Lower leg skin (tissue), 4 donors: ENCODE results near the gene PMFBP1. TPM values are rescaled to one million over a fixed set of nuclear protein-coding genes. Genes with fewer than 3 reads are reported as not detected.
A peak's percentile ranks its signal among the peaks of the same experiment; 100 is the strongest.

Experiments
- DNase-seq, 2 donors: peaks; one replicate each; pipeline ENCODE4 v3.0.0-alpha.2; 2019; ENCODE audit warnings: low spot score in 2 of 2
- H3K4me3 ChIP-seq: fragments of 200-600 bp; sonication (generic); 2 replicates; pipeline ENCODE4 v1.5.1; 2017; ENCODE audit warnings: mild to moderate bottlenecking, low read depth; ENCODE audit not compliant: poor library complexity, severe bottlenecking
- CTCF ChIP-seq, 3 donors: fragments of 450-650 bp; IDR thresholded peaks; one replicate each; pipeline ENCODE4 v1.5.1; 2016; ENCODE audit warnings: antibody characterized with exemption in 3 of 3, mild to moderate bottlenecking in 3 of 3, moderate library complexity in 2 of 3
- POLR2A ChIP-seq, 2 donors: fragments of 450-650 bp; IDR thresholded peaks; one replicate each; pipeline ENCODE4 v1.6.1; 2016 to 2017; ENCODE audit warnings: antibody characterized with exemption in 2 of 2, mild to moderate bottlenecking in 1 of 2, moderate library complexity in 1 of 2
- WGBS, 2 donors: methylation state at CpG; one replicate each; pipeline ENCODE4 v1.1.5; 2018; 5-methylcytosine and 5-hydroxymethylcytosine counted together
- intact Hi-C: fragments of 100-400 bp; cut with DNase I; formaldehyde crosslinking; loops from one replicate; pipeline ENCODE4 v1.15.0; 2023; ENCODE audit warnings: low total_unique reads
- total RNA-seq, 4 donors: library from RNA; depleted of rRNA; stranded (reverse); fragments of >200 nt; gene quantifications; one replicate each; pipeline ENCODE4 v1.1.0, GENCODE V29; 2016

Gene PMFBP1
- total RNA-seq: 1 to 10 TPM in 2 of 4 donors, under 1 TPM in 2; 0.17 to 2.9 (median 1.0) TPM

GRCh38 chr16:72172105-72173034 lies at the start of gene PMFBP1:
TSS of gene PMFBP1 (minus strand) at chr16:72172155. CDS start at chr16:72171208, 947 bp downstream.
- no peak within 1 kb of the TSS for H3K4me3 ChIP-seq
- peak in 1 of 2 donors; percentile 57 for DNase-seq
- 71 to 74% methylated on average over 11 of the region's 11 CpGs for WGBS, 2 donors
- intact Hi-C loops: no loop called here
- TF ChIP-seq CTCF (IDR thresholded peaks at IDR 0.05) (no peak), POLR2A (IDR thresholded peaks at IDR 0.05) (no peak)

- WGBS, 2 donors: 55 to 60% methylated on average over 5 of the region's 5 CpGs
- DNase-seq: no peak
- no peak overlapping the region for H3K4me3 ChIP-seq
- TF ChIP-seq POLR2A (IDR thresholded peaks at IDR 0.05) (no peak), CTCF (IDR thresholded peaks at IDR 0.05) (no peak)
- intact Hi-C loops: no loop called here
Measured at GRCh38 chr16:72221630-72222024, 49.7 kb upstream of the PMFBP1 start.

GRCh38 chr16:72220875-72221629 lies 49.1 kb upstream of the PMFBP1 start:
- H3K4me3 ChIP-seq: no peak overlapping the region
- no peak for DNase-seq
- TF ChIP-seq CTCF (IDR thresholded peaks at IDR 0.05): no peak
- TF ChIP-seq POLR2A (IDR thresholded peaks at IDR 0.05): no peak
- 43 to 56% methylated on average over 10 of the region's 10 CpGs for WGBS, 2 donors
- intact Hi-C loops: no loop called here

- WGBS, 2 donors: 85 to 92% methylated on average over 8 of the region's 8 CpGs
- no peak overlapping the region for H3K4me3 ChIP-seq
- TF ChIP-seq CTCF (IDR thresholded peaks at IDR 0.05) (no peak), POLR2A (IDR thresholded peaks at IDR 0.05) (no peak)
- intact Hi-C loops: no loop called here
- DNase-seq: no peak
Measured at GRCh38 chr16:72219282-72219681, 47.3 kb upstream of the PMFBP1 start.

- TF ChIP-seq POLR2A (IDR thresholded peaks at IDR 0.05) (no peak), CTCF (IDR thresholded peaks at IDR 0.05) (no peak)
- DNase-seq: no peak
- H3K4me3 ChIP-seq: no peak overlapping the region
- 78 to 86% methylated on average over 6 of the region's 6 CpGs for WGBS, 2 donors
- intact Hi-C loops: no loop called here
Measured at GRCh38 chr16:72216767-72217166, 44.8 kb upstream of the PMFBP1 start.
